ENCODE measurements around the gene ARHGEF1.
"Not testable (repeated sequence)": the region's sequence is repeated elsewhere in the genome, so short reads cannot be mapped to it uniquely, and the experiment has no call there.

ARHGEF1 gene

DNA sequence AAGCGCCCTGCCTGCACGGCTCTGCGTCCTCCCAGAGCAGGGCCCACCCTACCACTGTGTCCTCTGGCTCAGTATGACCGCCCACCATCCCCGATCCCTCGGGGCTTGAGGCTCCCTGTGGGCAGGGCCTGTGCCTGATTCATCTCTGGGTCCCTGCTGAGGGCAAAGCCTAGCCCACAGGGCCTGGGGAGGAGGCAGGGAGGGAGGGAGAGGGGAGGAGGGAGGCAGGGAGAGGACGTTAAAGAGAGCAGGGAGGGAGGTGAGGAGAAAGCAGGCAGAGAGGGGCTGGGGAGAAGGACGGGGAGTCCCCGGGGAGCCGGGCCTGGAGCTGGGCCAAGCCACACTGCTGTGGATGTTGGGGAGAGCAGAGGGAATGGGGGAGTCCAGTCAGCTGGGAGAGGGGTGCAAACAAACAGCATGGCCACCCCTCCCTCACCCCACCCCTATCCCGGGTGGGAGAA lies 49.3 kb downstream of the ARHGEF1 start:
- no peak overlapping the region for H3K4me3 ChIP-seq (ENCODE audit: low read depth in 1 of 2, low read length in 2 of 2)
- peaks cover 0 to 28% of the 10 kb centered on the region in 2 donors for H3K4me1 ChIP-seq (ENCODE audit: control insufficient read depth in 1 of 2, insufficient read depth in 2 of 2, low read length in 2 of 2)
- H3K36me3 ChIP-seq (ENCODE audit: control insufficient read depth in 1 of 2, insufficient read depth in 2 of 2, low read length in 2 of 2), result no peaks in the 10 kb centered on the region
- H3K9me3 ChIP-seq (ENCODE audit: control insufficient read depth in 1 of 2, low read length in 2 of 2), result no peaks in the 10 kb centered on the region
- no peak overlapping the region for H3K27ac ChIP-seq (ENCODE audit: low read length)
- peaks cover 66% of the 10 kb centered on the region for H3K27me3 ChIP-seq (ENCODE audit: low read depth, low read length)

- H3K4me3 ChIP-seq (ENCODE audit: low read depth in 1 of 2, low read length in 2 of 2), result no peak overlapping the region
- no peak overlapping the region for H3K27ac ChIP-seq (ENCODE audit: low read length)
- peaks cover 0 to 26% of the 10 kb centered on the region in 2 donors for H3K4me1 ChIP-seq (ENCODE audit: control insufficient read depth in 1 of 2, insufficient read depth in 2 of 2, low read length in 2 of 2)
- no peaks in the 10 kb centered on the region for H3K36me3 ChIP-seq (ENCODE audit: control insufficient read depth in 1 of 2, insufficient read depth in 2 of 2, low read length in 2 of 2)
- H3K9me3 ChIP-seq (ENCODE audit: control insufficient read depth in 1 of 2, low read length in 2 of 2), result no peaks in the 10 kb centered on the region
- peaks cover 61% of the 10 kb centered on the region for H3K27me3 ChIP-seq (ENCODE audit: low read depth, low read length)
Measured at GRCh38 chr19:41932720-41933332, 49.8 kb downstream of the ARHGEF1 start.

DNA sequence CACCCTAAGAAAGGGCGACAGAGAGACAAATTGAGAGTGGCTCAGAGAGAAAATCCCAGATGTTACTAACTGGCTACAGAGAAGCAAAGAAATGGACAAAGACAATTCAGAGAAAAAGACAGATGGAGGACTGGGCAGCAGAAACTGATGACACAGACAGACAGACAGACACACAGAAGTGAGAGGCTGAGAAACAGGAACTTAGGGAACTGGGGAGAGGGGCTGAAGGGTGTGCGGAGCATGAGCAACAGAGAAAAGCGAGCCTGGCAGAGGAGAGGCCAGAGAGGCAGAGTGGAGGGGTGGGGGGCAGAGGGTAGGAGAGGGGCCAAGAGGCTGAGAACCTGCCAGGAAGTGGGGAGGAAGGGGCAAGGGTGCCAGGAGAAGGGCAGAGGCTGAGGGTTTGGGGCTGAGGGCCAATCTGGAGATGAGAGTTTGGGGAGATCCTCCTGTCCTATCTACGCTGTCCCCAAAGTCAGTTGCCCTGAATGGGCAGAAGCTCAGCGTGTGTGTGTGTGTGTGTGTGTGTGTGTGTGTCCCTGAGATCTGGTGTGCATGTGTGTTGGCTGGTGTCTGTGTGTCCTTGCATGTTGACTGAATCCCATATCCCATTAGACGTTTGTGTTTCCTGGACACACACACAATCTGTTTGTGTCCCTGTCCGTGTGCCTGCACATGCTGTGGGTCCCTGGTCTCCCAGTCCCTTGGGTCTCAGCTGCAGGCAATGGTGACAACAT lies 50.9 kb downstream of the ARHGEF1 start:
- Histone ChIP-seq H3K27me3 (ENCODE audit: low read depth, low read length) (peaks cover 54% of the 10 kb centered on the region), H3K4me1 (ENCODE audit: control insufficient read depth in 1 of 2, insufficient read depth in 2 of 2, low read length in 2 of 2) (peaks cover 0 to 16% of the 10 kb centered on the region in 2 donors), H3K4me3 (ENCODE audit: low read depth in 1 of 2, low read length in 2 of 2) (no peak overlapping the region), H3K36me3 (ENCODE audit: control insufficient read depth in 1 of 2, insufficient read depth in 2 of 2, low read length in 2 of 2) (no peaks in the 10 kb centered on the region), H3K9me3 (ENCODE audit: control insufficient read depth in 1 of 2, low read length in 2 of 2) (no peaks in the 10 kb centered on the region), H3K27ac (ENCODE audit: low read length) (no peak overlapping the region)

DNA sequence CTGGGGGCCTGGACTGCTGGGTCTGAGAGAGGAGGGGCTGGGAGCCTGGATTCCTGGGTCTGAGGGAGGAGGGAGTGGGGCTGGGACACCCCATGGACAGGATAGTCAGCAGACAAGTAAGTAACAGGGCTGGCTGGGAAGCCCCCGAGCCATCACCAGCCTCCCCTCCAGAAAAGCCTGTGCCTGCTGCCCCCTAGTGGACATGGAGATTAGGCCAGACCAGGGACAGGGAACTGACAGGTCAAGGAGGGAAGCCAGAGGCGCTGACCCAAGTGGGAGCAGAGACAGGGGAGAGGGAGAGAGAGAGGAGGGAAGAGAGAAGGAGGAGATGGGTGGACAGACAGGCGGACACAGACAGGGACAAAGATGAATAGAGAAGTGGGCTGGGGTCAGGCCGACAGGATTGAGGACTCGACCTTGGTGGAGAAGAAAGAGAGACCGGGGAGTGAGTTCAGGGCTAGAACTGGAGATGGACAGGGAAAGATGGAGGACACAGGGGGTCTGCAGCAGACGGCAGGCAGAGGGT lies 51.9 kb downstream of the ARHGEF1 start:
- Histone ChIP-seq H3K9me3 (ENCODE audit: control insufficient read depth in 1 of 2, low read length in 2 of 2) (no peaks in the 10 kb centered on the region), H3K4me3 (ENCODE audit: low read depth in 1 of 2, low read length in 2 of 2) (no peak overlapping the region), H3K36me3 (ENCODE audit: control insufficient read depth in 1 of 2, insufficient read depth in 2 of 2, low read length in 2 of 2) (no peaks in the 10 kb centered on the region), H3K27ac (ENCODE audit: low read length) (no peak overlapping the region), H3K27me3 (ENCODE audit: low read depth, low read length) (peaks cover 44% of the 10 kb centered on the region), H3K4me1 (ENCODE audit: control insufficient read depth in 1 of 2, insufficient read depth in 2 of 2, low read length in 2 of 2) (peaks cover 0 to 14% of the 10 kb centered on the region in 2 donors)

DNA sequence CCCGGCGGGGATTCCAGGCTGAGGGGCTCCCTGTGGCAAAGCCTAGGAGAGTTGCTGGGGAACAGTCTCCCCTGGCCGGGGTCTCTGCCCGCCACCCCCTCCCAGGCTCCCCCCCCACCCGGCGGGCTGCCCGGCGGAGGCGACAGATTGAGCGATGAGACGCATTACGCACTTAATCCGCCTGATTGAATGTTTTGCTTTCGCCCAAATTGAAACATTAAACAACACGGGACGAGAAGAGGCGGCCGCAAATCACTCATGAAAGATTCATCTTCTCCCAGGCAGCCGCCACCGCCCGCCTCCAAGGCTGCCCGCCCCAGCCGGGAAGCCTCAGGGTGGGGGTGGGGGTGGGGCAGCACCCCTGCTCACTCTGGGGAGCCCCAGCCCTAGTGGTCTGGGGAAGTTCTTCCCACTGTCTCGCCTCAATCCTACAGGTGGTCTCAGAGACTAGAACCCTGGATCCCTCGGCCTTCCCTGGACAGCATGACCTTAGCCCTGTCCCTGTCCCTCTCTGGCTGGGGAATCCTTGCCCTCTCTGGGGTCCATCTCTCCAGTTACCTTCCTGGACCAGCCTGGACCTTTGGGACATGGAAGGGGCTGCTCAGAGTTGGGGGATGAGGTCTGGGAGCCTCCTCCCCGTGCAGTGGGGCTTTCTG lies 52.9 kb downstream of the ARHGEF1 start:
- Histone ChIP-seq H3K4me3 (ENCODE audit: low read depth in 1 of 2, low read length in 2 of 2) (no peak overlapping the region), H3K36me3 (ENCODE audit: control insufficient read depth in 1 of 2, insufficient read depth in 2 of 2, low read length in 2 of 2) (no peaks in the 10 kb centered on the region), H3K27ac (ENCODE audit: low read length) (no peak overlapping the region), H3K4me1 (ENCODE audit: control insufficient read depth in 1 of 2, insufficient read depth in 2 of 2, low read length in 2 of 2) (peaks cover 0 to 22% of the 10 kb centered on the region in 2 donors), H3K9me3 (ENCODE audit: control insufficient read depth in 1 of 2, low read length in 2 of 2) (no peaks in the 10 kb centered on the region), H3K27me3 (ENCODE audit: low read depth, low read length) (peaks cover 34% of the 10 kb centered on the region)

DNA sequence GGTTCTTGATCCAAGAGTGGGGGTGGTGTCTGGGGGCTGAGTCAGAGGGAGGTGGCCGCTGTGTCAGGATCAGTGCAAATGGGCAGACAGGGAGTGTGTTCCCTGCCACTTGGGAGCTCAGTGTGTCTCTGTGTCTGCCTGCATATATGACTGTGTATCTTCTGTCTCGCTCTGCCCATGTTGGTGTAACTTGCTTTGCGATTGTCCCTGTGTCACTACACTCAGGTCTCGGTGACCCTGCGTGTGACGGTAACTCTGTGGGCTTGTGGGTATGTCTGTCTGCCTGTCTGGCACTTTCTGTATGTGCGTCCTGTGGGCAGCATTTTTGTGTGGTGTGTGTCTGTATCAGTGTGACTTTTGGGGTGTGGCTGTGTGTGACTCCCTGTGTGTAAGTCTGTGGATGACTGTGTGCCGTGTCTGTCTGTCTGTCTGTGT lies 53.4 kb downstream of the ARHGEF1 start:
- H3K36me3 ChIP-seq (ENCODE audit: control insufficient read depth in 1 of 2, insufficient read depth in 2 of 2, low read length in 2 of 2), result no peaks in the 10 kb centered on the region
- peaks cover 0 to 27% of the 10 kb centered on the region in 2 donors for H3K4me1 ChIP-seq (ENCODE audit: control insufficient read depth in 1 of 2, insufficient read depth in 2 of 2, low read length in 2 of 2)
- no peaks in the 10 kb centered on the region for H3K9me3 ChIP-seq (ENCODE audit: control insufficient read depth in 1 of 2, low read length in 2 of 2)
- no peak overlapping the region for H3K4me3 ChIP-seq (ENCODE audit: low read depth in 1 of 2, low read length in 2 of 2)
- no peak overlapping the region for H3K27ac ChIP-seq (ENCODE audit: low read length)
- peaks cover 35% of the 10 kb centered on the region for H3K27me3 ChIP-seq (ENCODE audit: low read depth, low read length)

- Histone ChIP-seq H3K27me3 (ENCODE audit: low read depth, low read length) (peaks cover 37% of the 10 kb centered on the region), H3K4me3 (ENCODE audit: low read depth in 1 of 2, low read length in 2 of 2) (no peak overlapping the region), H3K36me3 (ENCODE audit: control insufficient read depth in 1 of 2, insufficient read depth in 2 of 2, low read length in 2 of 2) (no peaks in the 10 kb centered on the region), H3K27ac (ENCODE audit: low read length) (no peak overlapping the region), H3K9me3 (ENCODE audit: control insufficient read depth in 1 of 2, low read length in 2 of 2) (no peaks in the 10 kb centered on the region), H3K4me1 (ENCODE audit: control insufficient read depth in 1 of 2, insufficient read depth in 2 of 2, low read length in 2 of 2) (peaks cover 0 to 27% of the 10 kb centered on the region in 2 donors)
Measured at GRCh38 chr19:41936961-41937360, 54.0 kb downstream of the ARHGEF1 start.

- peaks cover 0 to 21% of the 10 kb centered on the region in 2 donors for H3K4me1 ChIP-seq (ENCODE audit: control insufficient read depth in 1 of 2, insufficient read depth in 2 of 2, low read length in 2 of 2)
- H3K36me3 ChIP-seq (ENCODE audit: control insufficient read depth in 1 of 2, insufficient read depth in 2 of 2, low read length in 2 of 2), result no peaks in the 10 kb centered on the region
- no peaks in the 10 kb centered on the region for H3K9me3 ChIP-seq (ENCODE audit: control insufficient read depth in 1 of 2, low read length in 2 of 2)
- H3K27ac ChIP-seq (ENCODE audit: low read length), result no peak overlapping the region
- no peak overlapping the region for H3K4me3 ChIP-seq (ENCODE audit: low read depth in 1 of 2, low read length in 2 of 2)
- peaks cover 29% of the 10 kb centered on the region for H3K27me3 ChIP-seq (ENCODE audit: low read depth, low read length)
Measured at GRCh38 chr19:41937525-41938468, 54.8 kb downstream of the ARHGEF1 start.

DNA sequence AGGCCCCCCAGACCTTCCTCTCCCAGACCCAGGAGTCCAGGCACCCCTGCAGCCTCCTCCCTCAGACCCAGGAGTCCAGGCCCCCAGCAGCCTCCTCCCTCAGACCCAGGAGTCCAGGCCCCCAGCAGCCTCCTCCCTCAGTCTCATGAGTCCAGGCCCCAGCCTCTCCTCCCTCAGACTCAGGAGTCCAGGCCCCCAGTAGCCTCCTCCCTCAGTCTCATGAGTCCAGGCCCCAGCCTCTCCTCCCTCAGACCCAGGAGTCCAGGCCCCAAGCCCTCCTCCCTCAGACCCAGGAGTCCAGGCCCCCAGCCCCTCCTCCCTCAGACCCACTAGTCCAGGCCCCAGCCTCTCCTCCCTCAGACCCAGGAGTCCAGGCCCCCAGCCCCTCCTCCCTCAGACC lies 56.2 kb downstream of the ARHGEF1 start:
- H3K9me3 ChIP-seq (ENCODE audit: control insufficient read depth in 1 of 2, low read length in 2 of 2); H3K36me3 ChIP-seq (ENCODE audit: control insufficient read depth in 1 of 2, insufficient read depth in 2 of 2, low read length in 2 of 2); H3K4me3 ChIP-seq (ENCODE audit: low read depth in 1 of 2, low read length in 2 of 2); H3K27ac ChIP-seq (ENCODE audit: low read length): not testable (repeated sequence)
- Histone ChIP-seq H3K27me3 (ENCODE audit: low read depth, low read length) (peaks cover 21% of the 10 kb centered on the region), H3K4me1 (ENCODE audit: control insufficient read depth in 1 of 2, insufficient read depth in 2 of 2, low read length in 2 of 2) (peaks cover 0 to 19% of the 10 kb centered on the region in 2 donors)

GRCh38 chr19:41939861-41940730 lies 57.1 kb downstream of the ARHGEF1 start:
- H3K36me3 ChIP-seq (ENCODE audit: control insufficient read depth in 1 of 2, insufficient read depth in 2 of 2, low read length in 2 of 2), result no peaks in the 10 kb centered on the region
- no peak overlapping the region for H3K27ac ChIP-seq (ENCODE audit: low read length)
- H3K4me3 ChIP-seq (ENCODE audit: low read depth in 1 of 2, low read length in 2 of 2), result peak overlapping the region; percentile 26 to 52
- H3K9me3 ChIP-seq (ENCODE audit: control insufficient read depth in 1 of 2, low read length in 2 of 2), result no peaks in the 10 kb centered on the region
- H3K4me1 ChIP-seq (ENCODE audit: control insufficient read depth in 1 of 2, insufficient read depth in 2 of 2, low read length in 2 of 2), result peaks cover 0 to 19% of the 10 kb centered on the region in 2 donors
- peaks cover 17% of the 10 kb centered on the region for H3K27me3 ChIP-seq (ENCODE audit: low read depth, low read length)
